Mesenchymal stem cell (in vitro differentiated cells and primary cell): ENCODE data around the gene SRSF6.

Experiments
- DNase-seq: peaks from one replicate; pipeline ENCODE4 v3.0.0-alpha.2; 2013
- H2AFZ ChIP-seq: one replicate; pipeline ENCODE4 v1.6.1; 2013; ENCODE audit warnings: low read depth, mild to moderate bottlenecking, control low read depth, inconsistent platforms, low read length, moderate library complexity
- H2AK5ac ChIP-seq: 2 replicates; pipeline ENCODE4 v1.6.1; 2013; ENCODE audit warnings: low read length, moderate library complexity, mild to moderate bottlenecking, inconsistent platforms; ENCODE audit not compliant: severe bottlenecking
- H2BK120ac ChIP-seq: one replicate; pipeline ENCODE4 v1.6.1; 2013; ENCODE audit warnings: low read depth, mild to moderate bottlenecking, inconsistent platforms, low read length, moderate library complexity
- H2BK12ac ChIP-seq, 2 experiments: one replicate each; pipeline ENCODE4 v1.6.1; 2013; ENCODE audit warnings: inconsistent platforms in 2 of 2, low read length in 2 of 2, mild to moderate bottlenecking in 2 of 2, moderate library complexity in 2 of 2, control low read depth in 1 of 2
- H2BK15ac ChIP-seq: one replicate; pipeline ENCODE4 v1.6.1; 2013; ENCODE audit warnings: mild to moderate bottlenecking, low read depth, inconsistent platforms; ENCODE audit not compliant: poor library complexity, severe bottlenecking
- H2BK5ac ChIP-seq: 2 replicates; pipeline ENCODE4 v1.6.1; 2013; ENCODE audit warnings: low read depth, mild to moderate bottlenecking, low read length, control low read depth, inconsistent platforms; ENCODE audit not compliant: poor library complexity, severe bottlenecking
- H3K14ac ChIP-seq, 2 experiments: one replicate each; pipeline ENCODE4 v1.6.1; 2013; ENCODE audit warnings: inconsistent platforms in 2 of 2, low read length in 2 of 2, control low read depth in 1 of 2, mild to moderate bottlenecking in 1 of 2, moderate library complexity in 1 of 2
- H3K18ac ChIP-seq, 2 experiments: one replicate each; pipeline ENCODE4 v1.6.1; 2013; ENCODE audit warnings: inconsistent platforms in 2 of 2, low read length in 2 of 2, control low read depth in 1 of 2, low read depth in 1 of 2, mild to moderate bottlenecking in 1 of 2
- H3K23ac ChIP-seq, 2 experiments: one replicate each; pipeline ENCODE4 v1.6.1; 2013; ENCODE audit warnings: inconsistent platforms in 2 of 2, low read length in 2 of 2, mild to moderate bottlenecking in 2 of 2, moderate library complexity in 2 of 2, control low read depth in 1 of 2
- H3K27ac ChIP-seq: 2 replicates; pipeline ENCODE4 v1.5.1; 2013; ENCODE audit warnings: mild to moderate bottlenecking, moderate library complexity, low read length, control low read depth, inconsistent platforms; ENCODE audit not compliant: poor library complexity, severe bottlenecking
- H3K27me3 ChIP-seq, 2 experiments: 2 replicates each; pipeline versions ENCODE4 v1.6.1 to v1.7.0; 2013; ENCODE audit warnings: low read length in 2 of 2, mild to moderate bottlenecking in 2 of 2, moderate library complexity in 2 of 2, control low read depth in 1 of 2, inconsistent platforms in 1 of 2; ENCODE audit not compliant: control insufficient read depth in 1 of 2, insufficient read depth in 1 of 2
- H3K36me3 ChIP-seq, 2 experiments: 2 replicates each; pipeline versions ENCODE4 v1.6.1 to v1.7.0; 2013; ENCODE audit warnings: low read length in 2 of 2, control low read depth in 1 of 2, inconsistent platforms in 1 of 2, low read depth in 1 of 2, mild to moderate bottlenecking in 1 of 2; ENCODE audit not compliant: insufficient read depth in 2 of 2, control insufficient read depth in 1 of 2
- H3K4ac ChIP-seq, 2 experiments: one replicate each; pipeline ENCODE4 v1.6.1; 2013; ENCODE audit warnings: inconsistent platforms in 2 of 2, low read length in 2 of 2, mild to moderate bottlenecking in 2 of 2, moderate library complexity in 2 of 2, control low read depth in 1 of 2, low read depth in 1 of 2
- H3K4me1 ChIP-seq: 2 replicates; pipeline ENCODE4 v1.6.1; 2013; ENCODE audit warnings: low read depth, low read length, control low read depth; ENCODE audit not compliant: control insufficient read depth, insufficient read depth
- H3K4me2 ChIP-seq: 2 replicates; pipeline ENCODE4 v1.6.1; 2013; ENCODE audit warnings: low read length, mild to moderate bottlenecking, inconsistent platforms; ENCODE audit not compliant: poor library complexity, severe bottlenecking
- H3K4me3 ChIP-seq, 2 experiments: 2 replicates each; pipeline versions ENCODE4 v1.5.1 to v1.7.0; 2013; ENCODE audit warnings: low read length in 2 of 2, mild to moderate bottlenecking in 2 of 2, control low read depth in 1 of 2, low read depth in 1 of 2; ENCODE audit not compliant: insufficient read depth in 1 of 2
- H3K79me1 ChIP-seq: replicated peaks from 2 replicates; pipeline ENCODE4 v1.6.1; 2013; ENCODE audit warnings: mild to moderate bottlenecking, control low read depth, low read length, inconsistent platforms; ENCODE audit not compliant: poor library complexity, severe bottlenecking
- H3K9ac ChIP-seq: 2 replicates; pipeline ENCODE4 v1.7.0; 2013; ENCODE audit warnings: mild to moderate bottlenecking, low read length, moderate library complexity
- H3K9me3 ChIP-seq: 2 replicates; pipeline ENCODE4 v1.7.0; 2013; ENCODE audit warnings: mild to moderate bottlenecking, low read length; ENCODE audit not compliant: control insufficient read depth
- H4K8ac ChIP-seq: one replicate; pipeline ENCODE4 v1.6.1; 2013; ENCODE audit warnings: inconsistent platforms, mild to moderate bottlenecking, low read length, moderate library complexity
- H4K91ac ChIP-seq: one replicate; pipeline ENCODE4 v1.6.1; 2013; ENCODE audit warnings: mild to moderate bottlenecking, low read length, inconsistent platforms
- WGBS: methylation state at CpG from one replicate; pipeline ENCODE4 v1.1.7; 2013; ENCODE audit warnings: mixed read lengths; 5-methylcytosine and 5-hydroxymethylcytosine counted together

SRSF6 gene

GRCh38 chr20:43426172-43426571 lies 31.5 kb upstream of the SRSF6 start:
- Histone ChIP-seq H2AK5ac (no peak overlapping the region), H3K4me3 (no peak overlapping the region), H2BK12ac (no peak overlapping the region), H3K4me2 (no peak overlapping the region), H3K79me1 (no peaks in the 10 kb centered on the region), H3K9ac (no peak overlapping the region), H3K27ac (no peak overlapping the region), H2BK120ac (no peak overlapping the region), H3K4ac (no peak overlapping the region), H3K18ac (no peak overlapping the region), H3K4me1 (no peaks in the 10 kb centered on the region), H4K8ac (no peak overlapping the region), H4K91ac (no peak overlapping the region), H3K14ac (no peak overlapping the region), H3K23ac (no peak overlapping the region), H3K27me3 (peaks cover 0 to 5% of the 10 kb centered on the region in 2 experiments), H2BK5ac (no peak overlapping the region), H2AFZ (no peak overlapping the region), H3K36me3 (no peaks in the 10 kb centered on the region), H3K9me3 (peaks cover 9% of the 10 kb centered on the region), H2BK15ac (no peak overlapping the region)
- 59% methylated on average over 2 of the region's 5 CpGs for WGBS
- no peak for DNase-seq

- H2BK15ac ChIP-seq: no peak overlapping the region
- H3K27ac ChIP-seq: no peak overlapping the region
- no peak overlapping the region for H3K14ac ChIP-seq
- H3K4me1 ChIP-seq: no peaks in the 10 kb centered on the region
- H4K91ac ChIP-seq: no peak overlapping the region
- H4K8ac ChIP-seq: no peak overlapping the region
- H3K9ac ChIP-seq: no peak overlapping the region
- H3K9me3 ChIP-seq: no peaks in the 10 kb centered on the region
- H2BK5ac ChIP-seq: no peak overlapping the region
- no peak overlapping the region for H3K23ac ChIP-seq
- no peak overlapping the region for H3K18ac ChIP-seq
- no peak overlapping the region for H2BK12ac ChIP-seq
- no peak overlapping the region for H2AK5ac ChIP-seq
- no peak overlapping the region for H3K4ac ChIP-seq
- H3K4me3 ChIP-seq: no peak overlapping the region
- no peaks in the 10 kb centered on the region for H3K79me1 ChIP-seq
- no peak overlapping the region for H2BK120ac ChIP-seq
- no peak overlapping the region for H3K4me2 ChIP-seq
- DNase-seq: no peak
- no peak overlapping the region for H2AFZ ChIP-seq
- peaks cover 9 to 16% of the 10 kb centered on the region in 2 experiments for H3K27me3 ChIP-seq
- WGBS: 51% methylated on average over 10 of the region's 10 CpGs
- no peaks in the 10 kb centered on the region for H3K36me3 ChIP-seq
Measured at GRCh38 chr20:43430265-43431133, 27.2 kb upstream of the SRSF6 start.

- Histone ChIP-seq H4K8ac (no peak overlapping the region), H3K27ac (no peak overlapping the region), H3K4ac (no peak overlapping the region), H2AK5ac (no peak overlapping the region), H3K14ac (no peak overlapping the region), H3K27me3 (peaks cover 11 to 21% of the 10 kb centered on the region in 2 experiments), H3K79me1 (no peaks in the 10 kb centered on the region), H3K9ac (no peak overlapping the region), H3K4me3 (no peak overlapping the region), H2BK5ac (no peak overlapping the region), H3K36me3 (no peaks in the 10 kb centered on the region), H3K18ac (no peak overlapping the region), H3K9me3 (no peaks in the 10 kb centered on the region), H3K23ac (no peak overlapping the region), H2BK12ac (no peak overlapping the region), H4K91ac (no peak overlapping the region), H2BK120ac (no peak overlapping the region), H3K4me1 (no peaks in the 10 kb centered on the region), H3K4me2 (no peak overlapping the region), H2AFZ (no peak overlapping the region), H2BK15ac (no peak overlapping the region)
- no peak for DNase-seq
- 73% methylated on average over 6 of the region's 7 CpGs for WGBS
Measured at GRCh38 chr20:43431134-43431519, 26.6 kb upstream of the SRSF6 start.

GRCh38 chr20:43432498-43432897 lies 25.2 kb upstream of the SRSF6 start:
- no peak overlapping the region for H3K9ac ChIP-seq
- no peak overlapping the region for H3K27ac ChIP-seq
- no peak overlapping the region for H3K4me2 ChIP-seq
- no peak for DNase-seq
- H2BK15ac ChIP-seq: no peak overlapping the region
- no peak overlapping the region for H2AK5ac ChIP-seq
- no peak overlapping the region for H2BK120ac ChIP-seq
- no peaks in the 10 kb centered on the region for H3K9me3 ChIP-seq
- WGBS: 43% methylated on average over 1 of the region's 1 CpG
- no peak overlapping the region for H3K4ac ChIP-seq
- no peaks in the 10 kb centered on the region for H3K79me1 ChIP-seq
- H3K27me3 ChIP-seq: peaks cover 11 to 33% of the 10 kb centered on the region in 2 experiments
- no peak overlapping the region for H3K23ac ChIP-seq
- no peak overlapping the region for H2BK5ac ChIP-seq
- no peak overlapping the region for H2AFZ ChIP-seq
- H3K4me1 ChIP-seq: no peaks in the 10 kb centered on the region
- H3K18ac ChIP-seq: no peak overlapping the region
- H4K8ac ChIP-seq: no peak overlapping the region
- no peaks in the 10 kb centered on the region for H3K36me3 ChIP-seq
- no peak overlapping the region for H3K4me3 ChIP-seq
- H3K14ac ChIP-seq: no peak overlapping the region
- no peak overlapping the region for H4K91ac ChIP-seq
- H2BK12ac ChIP-seq: no peak overlapping the region
